Mucosa of descending colon (tissue), 3 donors: ENCODE results near the gene ARHGAP42. TPM values are rescaled to one million over a fixed set of nuclear protein-coding genes. Genes with fewer than 3 reads are reported as not detected.

Experiments
- ATAC-seq: fragments of 200-7000 bp; cut with Tn5 transposase; one replicate; pipeline ENCODE4 v1.9.1; 2020; ENCODE audit warnings: mild to moderate bottlenecking, moderate library complexity
- DNase-seq, 3 donors: peaks; one replicate each; pipeline ENCODE4 v3.0.0-alpha.2; 2020
- H3K36me3 ChIP-seq: fragments of 200-600 bp; one replicate; pipeline ENCODE4 v1.8.0; 2021; ENCODE audit warnings: low read depth, mild to moderate bottlenecking
- H3K4me1 ChIP-seq: fragments of 200-600 bp; one replicate; pipeline ENCODE4 v1.8.0; 2021; ENCODE audit warnings: low read depth, mild to moderate bottlenecking
- H3K4me3 ChIP-seq: fragments of 200-600 bp; one replicate; pipeline ENCODE4 v1.8.0; 2021; ENCODE audit warnings: mild to moderate bottlenecking
- H3K9me3 ChIP-seq: fragments of 200-600 bp; one replicate; pipeline ENCODE4 v1.8.0; 2021; ENCODE audit warnings: mild to moderate bottlenecking
- intact Hi-C, 2 donors: fragments of 100-400 bp; cut with DNase I in 1 of 2; cut with micrococcal nuclease in 1 of 2; formaldehyde crosslinking; loops; one replicate each; pipeline versions ENCODE4 v1.11.0 to v1.11.1; 2022; cut with DNase I, micrococcal nuclease
- total RNA-seq, 3 donors: library from RNA; stranded (reverse); fragmentation: NEBNext Ultra II Directional in 2 of 3; extraction: Animal tissue kit (Norgen Biotek cat#: 25700) in 2 of 3; gene quantifications; one replicate each; pipeline versions ENCODE4 v1.2.1 to v1.2.4, GENCODE V29; 2021 to 2023
- TF ChIP-seq, protein P1 (sequence below): fragments of 200-600 bp; IDR thresholded peaks from one replicate; pipeline ENCODE4 v1.8.0; 2022; ENCODE audit warnings: antibody characterized with exemption, mild to moderate bottlenecking
- donor health status: DM: no; HTN: no; CAD: no; lungs with moderate emphysema.
- donor health status: DM: no; HTN: no; CAD: no.
- donor health status: DM: no; HTN: yes; CAD: no.

Gene ARHGAP42
- total RNA-seq, 3 donors from 2014 or later = 17.6 to 38.9 (median 18.8) TPM

- no peak for ATAC-seq
Observed at GRCh38 chr11:101031713-101032112, 344.6 kb downstream of the ARHGAP42 start.

DNA sequence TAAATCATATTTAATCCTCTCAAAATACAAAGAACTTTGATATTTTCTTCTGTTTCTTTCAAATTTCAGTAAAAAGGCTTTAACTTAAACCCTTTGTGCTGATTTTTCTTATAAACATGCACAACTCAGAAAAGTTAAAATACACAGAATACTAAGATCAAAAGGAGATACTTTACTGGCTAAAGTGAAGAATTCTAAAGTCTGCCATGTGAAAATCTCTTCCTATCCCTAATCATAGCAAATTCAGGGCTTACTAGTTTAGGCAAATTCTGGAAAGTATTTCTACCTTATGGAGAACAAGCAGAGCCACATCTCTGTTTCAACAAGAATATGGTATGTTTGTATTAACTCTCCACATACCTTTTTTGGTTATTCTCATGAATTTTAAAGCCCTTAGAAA, 345.9 kb downstream of the ARHGAP42 start:
- H3K36me3 ChIP-seq = no peaks in the 10 kb centered on the region
- ATAC-seq (no peak), DNase-seq (no peak)
- TF ChIP-seq, protein P1, sequence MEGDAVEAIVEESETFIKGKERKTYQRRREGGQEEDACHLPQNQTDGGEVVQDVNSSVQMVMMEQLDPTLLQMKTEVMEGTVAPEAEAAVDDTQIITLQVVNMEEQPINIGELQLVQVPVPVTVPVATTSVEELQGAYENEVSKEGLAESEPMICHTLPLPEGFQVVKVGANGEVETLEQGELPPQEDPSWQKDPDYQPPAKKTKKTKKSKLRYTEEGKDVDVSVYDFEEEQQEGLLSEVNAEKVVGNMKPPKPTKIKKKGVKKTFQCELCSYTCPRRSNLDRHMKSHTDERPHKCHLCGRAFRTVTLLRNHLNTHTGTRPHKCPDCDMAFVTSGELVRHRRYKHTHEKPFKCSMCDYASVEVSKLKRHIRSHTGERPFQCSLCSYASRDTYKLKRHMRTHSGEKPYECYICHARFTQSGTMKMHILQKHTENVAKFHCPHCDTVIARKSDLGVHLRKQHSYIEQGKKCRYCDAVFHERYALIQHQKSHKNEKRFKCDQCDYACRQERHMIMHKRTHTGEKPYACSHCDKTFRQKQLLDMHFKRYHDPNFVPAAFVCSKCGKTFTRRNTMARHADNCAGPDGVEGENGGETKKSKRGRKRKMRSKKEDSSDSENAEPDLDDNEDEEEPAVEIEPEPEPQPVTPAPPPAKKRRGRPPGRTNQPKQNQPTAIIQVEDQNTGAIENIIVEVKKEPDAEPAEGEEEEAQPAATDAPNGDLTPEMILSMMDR = no peak
- no peaks in the 10 kb centered on the region for H3K4me1 ChIP-seq
- H3K4me3 ChIP-seq = no peak overlapping the region
- intact Hi-C loops = no loop called here
- H3K9me3 ChIP-seq = no peaks in the 10 kb centered on the region

More at GRCh38 chr11:101031713-101032112, 344.6 kb downstream of the ARHGAP42 start:
- H3K4me1 ChIP-seq = no peaks in the 10 kb centered on the region
- DNase-seq = no peak
- H3K36me3 ChIP-seq = no peaks in the 10 kb centered on the region
- no peaks in the 10 kb centered on the region for H3K9me3 ChIP-seq
- intact Hi-C loops = no loop called here
- TF ChIP-seq, protein P1 = no peak
- H3K4me3 ChIP-seq = no peak overlapping the region

DNA sequence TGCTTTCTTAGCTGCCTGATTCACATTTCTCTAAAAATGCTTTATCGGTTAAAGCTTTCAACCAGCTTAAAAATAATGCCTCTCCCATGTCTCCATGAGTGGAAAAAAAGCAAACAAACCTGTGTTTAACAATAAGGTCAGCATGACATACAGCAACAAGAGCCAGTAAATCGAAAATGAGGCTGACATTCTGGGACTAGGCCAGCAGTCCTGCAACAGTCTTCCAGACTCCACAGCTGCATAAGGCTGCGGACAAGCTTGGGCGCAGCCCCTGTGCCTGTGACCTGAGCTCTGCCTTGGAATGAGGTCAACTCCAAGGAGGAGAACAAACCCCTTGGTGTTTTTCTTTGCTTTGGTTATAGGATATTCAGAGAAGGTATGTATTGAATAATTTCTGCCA, 347.0 kb downstream of the ARHGAP42 start:
- DNase-seq = peak in 1 of 3 donors; percentile 4
- ATAC-seq = no peak
- intact Hi-C loops = no loop called here
- Histone ChIP-seq H3K36me3 (no peaks in the 10 kb centered on the region), H3K4me3 (no peak overlapping the region), H3K9me3 (no peaks in the 10 kb centered on the region), H3K4me1 (no peaks in the 10 kb centered on the region)
- TF ChIP-seq, protein P1 = no peak

- DNase-seq (no peak), ATAC-seq (no peak)
- intact Hi-C loops = no loop called here
- H3K36me3 ChIP-seq = no peaks in the 10 kb centered on the region
- no peak overlapping the region for H3K4me3 ChIP-seq
- TF ChIP-seq, protein P1 = no peak
- H3K4me1 ChIP-seq = no peaks in the 10 kb centered on the region
- no peaks in the 10 kb centered on the region for H3K9me3 ChIP-seq
Observed at GRCh38 chr11:101035872-101036271, 348.8 kb downstream of the ARHGAP42 start.
